Measurements from ENCODE around the gene LCN12.

LCN12 gene

GRCh38 chr9:136972743-136973142, 20.7 kb downstream of the LCN12 start:
- no peak for TF ChIP-seq CTCF (IDR thresholded peaks at IDR 0.05; ENCODE audit: insufficient read depth, missing control alignments)
- no peak for FAIRE-seq
- DNase-seq (ENCODE audit: insufficient read length, low spot score): no peak

GRCh38 chr9:136973618-136974617, 21.8 kb downstream of the LCN12 start:
- TF ChIP-seq CTCF (IDR thresholded peaks at IDR 0.05; ENCODE audit: insufficient read depth, missing control alignments): no peak
- DNase-seq (ENCODE audit: insufficient read length, low spot score) (no peak), FAIRE-seq (no peak)

- no peak for FAIRE-seq
- no peak for DNase-seq (ENCODE audit: insufficient read length, low spot score)
- TF ChIP-seq CTCF (IDR thresholded peaks at IDR 0.05; ENCODE audit: insufficient read depth, missing control alignments): no peak
These were observed 22.9 kb downstream of the LCN12 start for GRCh38 chr9:136974817-136975535.

- no peak for FAIRE-seq
- DNase-seq (ENCODE audit: insufficient read length, low spot score): no peak
- no peak for TF ChIP-seq CTCF (IDR thresholded peaks at IDR 0.05; ENCODE audit: insufficient read depth, missing control alignments)
These were observed 23.6 kb downstream of the LCN12 start for GRCh38 chr9:136975644-136976043.

- FAIRE-seq: no peak
- DNase-seq (ENCODE audit: insufficient read length, low spot score): no peak
- TF ChIP-seq CTCF (IDR thresholded peaks at IDR 0.05; ENCODE audit: insufficient read depth, missing control alignments): no peak
These were observed 25.1 kb downstream of the LCN12 start, which contains the start of gene PTGDS for GRCh38 chr9:136977223-136977622. Gene PTGDS (plus strand): TSS chr9:136977504. CDS start chr9:136977579, 75 bp downstream.

GRCh38 chr9:136977649-136978072, 25.6 kb downstream of the LCN12 start:
- FAIRE-seq (no peak), DNase-seq (ENCODE audit: insufficient read length, low spot score) (no peak)
- TF ChIP-seq CTCF (IDR thresholded peaks at IDR 0.05; ENCODE audit: insufficient read depth, missing control alignments): no peak
